Spleen (tissue), 7 donors: ENCODE data around the gene PDZD2.

Source experiments
- POLR2A ChIP-seq, 3 donors: fragments of 450-650 bp; IDR thresholded peaks; one replicate each; pipeline ENCODE4 v1.5.1; 2017; ENCODE audit warnings: antibody characterized with exemption in 3 of 3, mild to moderate bottlenecking in 1 of 3
- TF ChIP-seq, protein P1 (sequence below), 11 experiments: fragments of 200-600 bp in 7 of 11; fragments of 450-650 bp in 4 of 11; sonication (generic) in 4 of 11; IDR thresholded peaks in 8 of 11; conservative IDR thresholded peaks in 3 of 11; 1 replicate in 7 of 11; 2 replicates in 4 of 11; pipeline versions ENCODE4 v1.4.0 to v1.8.0; 2016 to 2021; ENCODE audit warnings: antibody characterized with exemption in 11 of 11, inconsistent platforms in 4 of 11, mild to moderate bottlenecking in 1 of 11
- donor health status: DM: no; HTN: no; CAD: no; lungs with moderate emphysema.
- donor health status: DM: no; HTN: no; CAD: no.
- donor health status: DM: no; HTN: no; CAD: no.

DNA sequence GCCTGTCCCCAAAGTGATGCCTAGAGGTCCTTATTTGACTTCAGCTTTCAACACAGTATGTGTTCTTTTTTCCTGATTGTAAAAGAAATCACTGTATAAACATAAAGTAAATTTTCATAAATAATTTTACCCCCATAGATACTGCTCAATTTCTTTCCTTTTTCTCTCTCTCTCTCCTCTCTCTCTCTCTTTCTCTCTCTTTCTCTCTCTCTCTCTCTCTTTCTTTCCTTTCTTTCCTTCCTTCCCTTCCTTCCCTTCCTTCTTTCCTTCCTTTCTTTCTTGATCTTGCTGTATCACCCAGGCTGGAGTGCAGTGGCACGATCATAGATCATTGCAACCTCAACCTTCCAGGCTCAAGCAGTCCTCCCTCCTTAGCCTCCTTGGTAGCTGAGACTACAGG, 64.8 kb downstream of the PDZD2 start:
- TF ChIP-seq, protein P1, sequence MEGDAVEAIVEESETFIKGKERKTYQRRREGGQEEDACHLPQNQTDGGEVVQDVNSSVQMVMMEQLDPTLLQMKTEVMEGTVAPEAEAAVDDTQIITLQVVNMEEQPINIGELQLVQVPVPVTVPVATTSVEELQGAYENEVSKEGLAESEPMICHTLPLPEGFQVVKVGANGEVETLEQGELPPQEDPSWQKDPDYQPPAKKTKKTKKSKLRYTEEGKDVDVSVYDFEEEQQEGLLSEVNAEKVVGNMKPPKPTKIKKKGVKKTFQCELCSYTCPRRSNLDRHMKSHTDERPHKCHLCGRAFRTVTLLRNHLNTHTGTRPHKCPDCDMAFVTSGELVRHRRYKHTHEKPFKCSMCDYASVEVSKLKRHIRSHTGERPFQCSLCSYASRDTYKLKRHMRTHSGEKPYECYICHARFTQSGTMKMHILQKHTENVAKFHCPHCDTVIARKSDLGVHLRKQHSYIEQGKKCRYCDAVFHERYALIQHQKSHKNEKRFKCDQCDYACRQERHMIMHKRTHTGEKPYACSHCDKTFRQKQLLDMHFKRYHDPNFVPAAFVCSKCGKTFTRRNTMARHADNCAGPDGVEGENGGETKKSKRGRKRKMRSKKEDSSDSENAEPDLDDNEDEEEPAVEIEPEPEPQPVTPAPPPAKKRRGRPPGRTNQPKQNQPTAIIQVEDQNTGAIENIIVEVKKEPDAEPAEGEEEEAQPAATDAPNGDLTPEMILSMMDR (IDR thresholded peaks at IDR 0.05 in 8 of 11, conservative IDR thresholded peaks at IDR 0.05 in 3 of 11) = no peak
- no peak for TF ChIP-seq POLR2A (IDR thresholded peaks at IDR 0.05)
